Astrocyte (in vitro differentiated cells and primary cell): Measurements from ENCODE around the gene BUD23.

ENCODE experiments used
- EZH2 ChIP-seq: IDR thresholded peaks from 2 replicates; pipeline ENCODE4 v1.6.1; 2012; ENCODE audit warnings: mild to moderate bottlenecking, low read length, inconsistent platforms; ENCODE audit not compliant: insufficient read depth
- TF ChIP-seq, protein P1 (sequence below): IDR thresholded peaks from 2 replicates; pipeline ENCODE4 v1.5.1; 2011; ENCODE audit warnings: low read depth, mild to moderate bottlenecking, inconsistent platforms, low read length, moderate library complexity; ENCODE audit not compliant: insufficient read depth

DNA sequence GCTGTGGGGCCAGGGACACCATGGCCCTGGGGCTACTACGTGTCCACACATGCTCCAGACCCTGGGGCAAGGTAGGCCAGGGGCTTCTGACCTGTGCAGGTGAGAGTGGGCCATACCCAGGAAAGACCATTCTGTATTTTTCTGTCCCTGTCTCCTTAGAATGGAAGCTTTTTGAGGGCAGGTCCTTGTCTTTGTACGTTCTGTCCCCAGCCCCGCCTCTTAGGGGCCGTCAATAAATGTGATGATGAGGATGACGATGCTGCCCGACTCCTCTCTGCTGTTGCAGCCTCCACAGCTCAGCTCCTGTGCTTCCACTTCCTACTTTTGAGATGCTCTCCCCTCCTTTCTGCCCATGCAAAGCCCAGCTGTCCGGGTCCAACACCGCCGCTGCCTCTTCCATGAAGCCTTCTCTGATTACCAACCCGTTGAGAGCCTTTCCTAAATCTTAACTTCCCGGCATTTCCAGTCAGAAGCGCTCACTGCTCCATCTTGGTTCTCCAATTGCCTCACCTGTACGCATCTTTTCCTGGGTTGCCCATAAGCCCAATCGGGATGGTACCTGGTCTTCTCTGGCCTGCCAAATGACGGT is 11.4 kb upstream of the BUD23 start:
- TF ChIP-seq, protein P1, sequence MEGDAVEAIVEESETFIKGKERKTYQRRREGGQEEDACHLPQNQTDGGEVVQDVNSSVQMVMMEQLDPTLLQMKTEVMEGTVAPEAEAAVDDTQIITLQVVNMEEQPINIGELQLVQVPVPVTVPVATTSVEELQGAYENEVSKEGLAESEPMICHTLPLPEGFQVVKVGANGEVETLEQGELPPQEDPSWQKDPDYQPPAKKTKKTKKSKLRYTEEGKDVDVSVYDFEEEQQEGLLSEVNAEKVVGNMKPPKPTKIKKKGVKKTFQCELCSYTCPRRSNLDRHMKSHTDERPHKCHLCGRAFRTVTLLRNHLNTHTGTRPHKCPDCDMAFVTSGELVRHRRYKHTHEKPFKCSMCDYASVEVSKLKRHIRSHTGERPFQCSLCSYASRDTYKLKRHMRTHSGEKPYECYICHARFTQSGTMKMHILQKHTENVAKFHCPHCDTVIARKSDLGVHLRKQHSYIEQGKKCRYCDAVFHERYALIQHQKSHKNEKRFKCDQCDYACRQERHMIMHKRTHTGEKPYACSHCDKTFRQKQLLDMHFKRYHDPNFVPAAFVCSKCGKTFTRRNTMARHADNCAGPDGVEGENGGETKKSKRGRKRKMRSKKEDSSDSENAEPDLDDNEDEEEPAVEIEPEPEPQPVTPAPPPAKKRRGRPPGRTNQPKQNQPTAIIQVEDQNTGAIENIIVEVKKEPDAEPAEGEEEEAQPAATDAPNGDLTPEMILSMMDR, result no peak
- TF ChIP-seq EZH2, result no peak
